DMS153 treated with DMSO at 0.1 percent for 48 hours (cell line): ENCODE measurements around the gene CPEB3.
"Not testable (repeated sequence)": the region's sequence is repeated elsewhere in the genome, so short reads cannot be mapped to it uniquely, and the experiment has no call there.

Experiments
- DNase-seq: peaks from one replicate; lab custom pipeline; 2025; ENCODE audit not compliant: unreplicated experiment; lab: John Stamatoyannopoulos, UW

The CPEB3 gene

GRCh38 chr10:92216608-92217007 is 74.3 kb downstream of the CPEB3 start:
- not testable (repeated sequence) for DNase-seq

- DNase-seq = not testable (repeated sequence)
Measured at GRCh38 chr10:92215222-92215621, 75.7 kb downstream of the CPEB3 start.

GRCh38 chr10:92213049-92213448 is 77.8 kb downstream of the CPEB3 start:
- no peak for DNase-seq

- DNase-seq = no peak
Measured at GRCh38 chr10:92208736-92209135, 82.1 kb downstream of the CPEB3 start.

GRCh38 chr10:92208157-92208720 is 82.6 kb downstream of the CPEB3 start:
- DNase-seq = no peak

GRCh38 chr10:92207061-92207460 is 83.8 kb downstream of the CPEB3 start:
- DNase-seq = no peak

GRCh38 chr10:92203919-92204623 is 86.8 kb downstream of the CPEB3 start:
- peak; percentile 10 for DNase-seq

GRCh38 chr10:92202536-92202935 is 88.3 kb downstream of the CPEB3 start:
- no peak for DNase-seq

GRCh38 chr10:92200564-92200963 is 90.3 kb downstream of the CPEB3 start:
- DNase-seq = no peak

GRCh38 chr10:92187101-92187500 is 103.8 kb downstream of the CPEB3 start:
- no peak for DNase-seq

GRCh38 chr10:92184977-92185376 is 105.9 kb downstream of the CPEB3 start:
- DNase-seq = no peak

GRCh38 chr10:92183199-92183598 is 107.7 kb downstream of the CPEB3 start:
- no peak for DNase-seq

- no peak for DNase-seq
Measured at GRCh38 chr10:92181575-92181974, 109.3 kb downstream of the CPEB3 start.

GRCh38 chr10:92180399-92180798 is 110.5 kb downstream of the CPEB3 start:
- DNase-seq = no peak

GRCh38 chr10:92177546-92177945 is 113.3 kb downstream of the CPEB3 start:
- no peak for DNase-seq

- DNase-seq = no peak
Measured at GRCh38 chr10:92175164-92175563, 115.7 kb downstream of the CPEB3 start.

GRCh38 chr10:92173996-92174395 is 116.9 kb downstream of the CPEB3 start:
- DNase-seq = no peak

GRCh38 chr10:92164036-92164696 is 126.7 kb downstream of the CPEB3 start:
- DNase-seq = no peak

- DNase-seq = no peak
Measured at GRCh38 chr10:92162541-92162940, 128.3 kb downstream of the CPEB3 start.

GRCh38 chr10:92156874-92157773 is 133.8 kb downstream of the CPEB3 start:
- no peak for DNase-seq

- DNase-seq = no peak
Measured at GRCh38 chr10:92150823-92151222, 140.1 kb downstream of the CPEB3 start.
